Germinal center (tissue), 1 donor: ENCODE data around the gene TSC22D2.

Experiments used
- DNase-seq: peaks from one replicate; pipeline ENCODE4 v3.0.0; 2012; ENCODE audit warnings: mixed read lengths, low spot score

TSC22D2 gene

GRCh38 chr3:150412561-150413231, 4.6 kb downstream of the TSC22D2 start:
- no peak for DNase-seq

DNA sequence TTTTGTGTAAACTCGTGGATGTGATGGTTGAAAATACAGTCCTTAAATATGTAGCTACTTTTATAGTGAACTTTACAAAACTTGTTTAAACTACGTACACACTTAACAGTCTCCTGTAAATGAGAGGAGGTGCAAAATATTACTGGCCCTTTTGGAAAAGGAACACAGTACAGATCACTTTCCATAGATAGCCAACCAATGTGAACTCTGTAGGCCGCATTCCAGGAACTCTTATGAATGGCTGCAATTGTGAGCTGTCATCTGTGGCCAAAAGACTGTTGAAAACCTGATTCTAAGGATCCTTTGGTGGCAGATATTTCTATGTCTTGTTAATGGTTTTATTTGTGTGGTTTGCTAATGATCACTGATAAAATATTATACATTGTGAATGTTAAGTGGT, 6.2 kb downstream of the TSC22D2 start:
- no peak for DNase-seq

- no peak for DNase-seq
Measured at GRCh38 chr3:150414959-150415358, 6.9 kb downstream of the TSC22D2 start.

DNA sequence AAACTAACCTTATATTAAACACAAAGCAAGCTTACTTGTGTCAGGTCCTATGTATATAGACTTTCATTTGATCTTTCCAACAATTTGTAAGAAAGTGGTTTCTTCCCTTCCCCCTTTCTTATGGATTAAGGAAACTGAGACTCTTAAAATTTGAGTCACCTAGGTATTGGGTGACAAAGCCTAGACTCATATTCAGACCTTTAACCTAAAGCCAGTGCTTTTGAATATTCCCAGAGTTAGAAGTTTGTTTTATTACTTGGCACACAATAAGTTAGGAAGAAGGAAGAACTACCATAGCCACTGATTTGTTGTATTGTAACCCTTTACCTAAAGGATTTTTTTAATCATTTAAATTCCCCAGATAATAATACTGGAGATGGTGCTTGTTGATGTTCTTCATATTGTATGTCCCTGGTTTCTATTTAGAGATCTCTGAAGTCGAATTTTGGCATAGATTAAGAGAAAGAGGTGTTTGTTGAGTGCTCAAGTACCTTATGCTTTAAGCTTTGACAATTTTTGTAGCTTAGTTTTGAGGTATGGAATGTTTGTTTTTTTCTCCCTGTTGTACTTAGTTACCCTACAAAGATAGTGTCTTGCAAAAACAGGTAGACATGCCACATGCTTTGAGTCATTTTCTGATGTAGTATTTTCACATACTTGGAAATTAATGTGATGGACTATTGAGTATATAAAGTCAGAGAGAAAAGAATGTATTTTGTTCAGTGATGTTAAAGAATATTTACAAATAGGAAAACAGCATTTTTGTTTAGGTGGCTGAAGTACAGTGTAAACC, 11.2 kb downstream of the TSC22D2 start:
- DNase-seq, result no peak

DNA sequence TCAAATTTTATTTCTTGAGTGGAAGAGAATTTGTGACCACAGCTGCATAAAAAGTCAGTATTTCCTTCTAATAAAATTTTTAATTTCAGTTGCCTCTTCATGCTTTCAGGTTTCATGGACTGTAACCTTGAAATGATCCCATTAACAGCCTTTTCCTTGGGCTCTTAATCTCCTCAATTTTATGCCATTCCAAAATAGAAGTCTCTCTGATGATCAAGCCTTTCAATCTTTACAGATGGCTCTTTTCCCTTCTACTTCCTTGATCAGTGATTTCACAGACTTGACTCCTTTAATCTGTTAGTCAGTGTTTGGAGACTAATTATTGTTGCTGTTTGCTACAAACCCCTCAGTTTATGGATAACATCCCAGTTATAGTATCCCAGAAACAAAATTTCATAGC, 11.9 kb downstream of the TSC22D2 start:
- no peak for DNase-seq

DNA sequence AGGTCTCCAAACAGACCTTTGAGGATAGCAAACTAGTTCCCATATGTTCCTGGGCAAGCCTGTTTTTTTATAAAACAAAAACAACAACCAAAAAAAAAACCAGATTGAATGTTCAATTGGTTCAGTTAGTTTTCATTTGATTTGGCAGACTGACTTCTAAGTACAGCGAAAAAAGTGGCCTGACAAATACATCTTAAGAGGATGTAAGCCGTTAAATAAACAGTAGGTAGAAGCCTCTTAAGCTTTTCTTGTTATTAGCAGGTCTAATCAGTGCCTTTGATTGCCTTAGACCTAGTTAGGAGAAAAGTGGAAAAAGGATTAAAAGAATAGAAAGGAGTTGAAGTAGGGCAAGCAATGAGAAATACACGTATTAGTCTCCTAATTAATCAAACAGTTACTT, 13.2 kb downstream of the TSC22D2 start:
- no peak for DNase-seq

- no peak for DNase-seq
Measured at GRCh38 chr3:150421799-150422548, 13.9 kb downstream of the TSC22D2 start.

GRCh38 chr3:150422907-150423306, 14.8 kb downstream of the TSC22D2 start:
- DNase-seq, result no peak

GRCh38 chr3:150423761-150424160, 15.7 kb downstream of the TSC22D2 start:
- DNase-seq, result no peak

DNA sequence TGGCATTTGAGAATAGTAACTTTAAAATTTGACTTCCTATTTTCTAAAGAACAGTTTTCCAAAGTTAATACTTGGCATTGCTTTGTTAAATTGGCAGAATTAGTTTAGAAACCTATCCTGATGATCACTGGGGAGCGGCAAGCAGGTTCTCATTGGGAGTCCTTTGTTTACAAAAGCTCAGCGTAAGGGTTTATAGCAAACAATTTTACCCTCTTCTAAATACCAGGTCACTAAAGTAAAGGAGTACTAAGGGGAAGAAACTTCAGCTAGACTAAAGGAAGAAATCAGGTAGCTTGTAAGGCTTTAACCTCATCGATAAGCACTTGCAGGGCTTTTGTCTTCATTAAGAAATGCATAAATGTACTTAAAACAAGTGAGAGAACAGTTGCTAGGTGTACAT, 18.2 kb downstream of the TSC22D2 start:
- no peak for DNase-seq

GRCh38 chr3:150428562-150428961, 20.5 kb downstream of the TSC22D2 start:
- DNase-seq, result no peak

DNA sequence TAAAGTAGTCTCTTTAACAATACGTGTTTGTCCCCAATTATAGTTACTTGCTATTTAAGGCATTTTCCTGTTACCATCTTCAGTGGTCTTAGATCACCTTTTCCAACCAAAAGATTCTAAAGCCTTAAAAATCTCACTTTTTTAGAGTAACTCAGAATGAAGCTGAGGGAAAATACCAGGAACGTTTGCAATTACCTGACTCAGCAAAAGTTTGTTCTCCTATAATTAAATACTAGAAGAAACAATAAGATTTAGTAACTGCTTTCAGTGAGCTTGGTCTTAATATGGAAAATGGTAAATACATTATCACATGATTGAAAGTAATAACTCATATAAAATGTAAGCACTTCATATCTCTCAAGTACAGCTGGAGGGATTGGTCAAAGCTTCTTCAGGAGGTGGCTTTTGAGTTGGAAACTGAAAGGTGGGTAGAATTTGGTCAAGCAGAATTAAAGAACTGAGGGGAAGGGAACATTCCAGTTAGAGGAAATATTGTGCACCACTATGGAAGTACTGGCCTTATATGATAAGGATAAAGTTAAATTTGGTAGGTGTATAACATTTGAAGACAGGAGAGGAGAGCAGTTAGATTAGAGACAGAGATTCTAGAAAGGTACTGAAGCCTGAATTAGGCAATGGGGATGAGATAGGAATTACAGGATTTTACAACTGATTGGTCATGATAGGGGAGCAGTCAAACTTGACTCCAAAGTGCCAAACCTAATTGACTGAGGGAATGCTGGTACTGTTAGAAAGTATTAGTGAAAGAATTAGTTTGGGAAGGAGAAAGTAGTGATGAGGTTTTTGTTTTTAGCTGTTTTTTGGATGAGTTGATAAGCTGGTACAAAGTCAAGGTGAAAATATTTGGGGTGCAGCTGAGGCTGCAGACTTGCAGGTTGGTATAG, 21.9 kb downstream of the TSC22D2 start:
- no peak for DNase-seq

DNA sequence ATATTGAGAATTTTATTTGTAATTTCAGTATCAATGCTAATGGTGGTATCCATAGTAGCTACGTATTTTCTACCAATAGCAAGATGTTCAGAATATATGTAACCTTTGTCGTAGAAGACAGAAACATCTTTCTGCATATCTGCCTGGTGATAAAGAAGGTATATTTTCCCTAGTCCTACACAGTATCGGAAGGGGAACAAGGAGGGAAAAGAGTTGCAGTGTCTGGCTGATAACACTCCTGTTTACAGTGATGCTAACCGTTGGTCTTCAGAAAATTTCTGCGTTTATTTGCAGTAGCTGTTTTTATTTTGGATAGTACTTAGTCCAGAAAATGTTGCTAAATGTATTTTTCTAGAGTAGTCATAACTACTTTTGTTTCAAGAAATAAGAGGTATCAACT, 25.2 kb downstream of the TSC22D2 start:
- DNase-seq, result no peak

DNA sequence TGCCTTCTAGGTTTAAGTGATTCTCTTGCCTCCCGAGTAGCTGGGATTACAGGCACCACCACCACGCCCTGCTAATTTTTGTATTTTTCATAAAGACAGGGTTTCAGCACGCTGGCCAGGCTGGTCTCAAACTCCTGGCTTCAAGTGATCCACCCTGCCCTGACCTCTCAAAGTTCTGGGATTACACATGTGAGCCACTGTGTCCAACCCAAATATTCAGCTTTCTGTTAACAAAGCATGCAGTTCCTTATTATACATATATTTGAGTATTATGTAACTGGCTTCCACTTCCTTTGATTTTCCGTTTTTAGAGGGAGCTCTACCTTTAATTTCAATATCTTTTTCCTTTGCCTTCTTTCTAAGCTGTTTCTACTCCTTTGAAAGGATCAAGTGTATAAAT, 26.1 kb downstream of the TSC22D2 start:
- DNase-seq, result no peak

GRCh38 chr3:150436161-150436560, 28.1 kb downstream of the TSC22D2 start:
- DNase-seq, result no peak

- no peak for DNase-seq
Measured at GRCh38 chr3:150439657-150440056, 31.6 kb downstream of the TSC22D2 start.

- no peak for DNase-seq
Measured at GRCh38 chr3:150443331-150443741, 35.2 kb downstream of the TSC22D2 start.

DNA sequence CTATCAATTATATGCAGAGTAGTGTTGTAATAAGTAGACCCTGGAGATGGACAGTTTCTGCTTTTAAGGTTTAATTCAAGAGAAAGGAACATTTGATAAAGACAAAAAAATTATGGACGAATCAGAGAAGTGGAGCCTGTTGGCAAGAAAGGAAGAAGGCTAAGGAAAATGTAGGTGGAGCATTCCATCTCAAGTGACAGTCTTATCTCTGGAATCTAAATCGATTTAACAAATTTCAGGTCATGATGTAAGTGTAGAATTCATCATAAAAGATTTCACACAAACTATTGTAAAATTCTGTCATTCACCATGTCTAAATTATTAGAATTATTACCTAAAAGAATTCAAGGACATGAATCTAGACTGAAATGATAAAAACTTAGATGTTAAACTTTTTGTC, 36.3 kb downstream of the TSC22D2 start:
- DNase-seq, result no peak

DNA sequence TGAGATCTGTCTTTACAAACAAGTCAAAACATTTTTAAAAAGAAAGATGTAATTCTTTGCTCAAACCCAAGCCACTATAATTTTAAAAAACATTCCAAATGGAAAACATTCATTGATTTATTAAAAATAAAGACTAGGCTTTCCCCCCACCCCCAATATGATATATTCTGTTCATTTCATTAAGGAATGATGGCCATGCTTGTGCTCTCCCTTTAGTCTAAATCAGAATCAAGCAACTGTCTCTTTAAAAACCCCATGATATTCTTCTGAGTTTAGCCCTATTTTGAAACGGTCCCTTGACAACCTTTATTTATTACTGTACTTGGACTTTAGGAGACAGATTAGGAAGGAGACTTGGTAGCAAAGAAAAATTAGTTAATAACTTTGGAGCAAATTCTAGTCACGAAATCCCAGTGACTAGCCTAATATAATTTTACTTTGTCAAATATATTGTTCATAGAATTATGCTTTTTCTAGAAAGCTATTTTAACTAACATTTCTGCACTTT, 38.4 kb downstream of the TSC22D2 start:
- no peak for DNase-seq

DNA sequence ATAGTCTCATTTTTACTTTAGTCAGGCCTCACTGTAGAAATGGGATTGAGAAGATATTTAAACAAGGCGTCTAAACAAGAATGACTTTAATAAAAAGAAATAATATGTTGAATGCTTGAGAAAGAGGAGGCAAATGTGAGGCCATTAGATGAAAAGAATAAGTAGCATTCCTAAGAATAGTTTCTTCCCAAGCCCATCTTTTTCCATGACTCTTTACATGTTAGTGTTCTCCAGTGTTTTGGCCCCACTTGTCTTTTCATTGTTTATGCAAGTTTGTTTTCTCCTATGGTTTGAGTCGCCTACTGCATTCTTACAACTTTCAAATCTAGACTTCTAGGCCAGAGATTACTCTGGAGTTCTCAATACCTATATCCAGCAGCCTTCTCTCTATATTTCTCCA, 39.0 kb downstream of the TSC22D2 start:
- no peak for DNase-seq

DNA sequence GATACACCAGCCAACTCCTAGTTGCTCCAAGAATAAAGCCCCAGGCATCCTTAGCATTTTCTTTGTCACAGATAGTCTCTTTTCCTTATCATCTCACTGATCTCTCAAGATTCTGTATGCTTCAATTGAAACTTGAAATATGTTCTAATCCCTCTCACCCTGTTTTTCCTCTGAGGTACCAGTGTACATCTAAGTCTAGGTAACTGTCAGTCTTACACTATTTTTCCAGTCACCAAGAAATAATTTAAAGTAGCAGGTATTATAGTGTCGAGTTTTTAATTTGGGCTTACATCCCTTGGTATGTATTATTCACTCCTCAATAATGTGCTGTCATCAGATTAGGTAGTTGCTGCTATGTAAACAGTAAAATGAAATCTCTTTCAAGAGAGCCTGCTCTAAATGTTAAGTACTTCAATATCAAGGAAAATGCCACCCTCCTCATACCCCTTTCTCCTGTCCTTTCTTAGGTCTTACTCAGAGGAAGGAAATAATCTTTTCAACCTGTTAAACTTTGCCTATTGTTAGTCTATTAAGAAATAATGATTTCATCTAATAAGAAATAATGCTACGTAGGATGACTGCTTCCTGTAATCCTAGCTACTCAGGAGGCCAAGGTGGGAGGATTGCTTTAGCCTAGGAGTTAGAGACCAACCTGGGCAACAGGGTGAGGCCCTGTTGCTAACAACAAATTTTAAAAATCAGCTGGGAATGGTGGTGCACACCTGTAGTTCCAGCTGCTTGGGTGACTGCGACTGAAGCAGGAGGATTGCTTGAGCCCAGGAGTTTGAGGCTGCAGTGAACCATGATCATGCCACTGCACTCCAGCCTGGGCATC, 39.8 kb downstream of the TSC22D2 start:
- DNase-seq, result no peak
